Stomach (tissue), 9 donors: Measurements from ENCODE around the gene CCDC167. TPM values are rescaled to one million over a fixed set of nuclear protein-coding genes. Genes with fewer than 3 reads are reported as not detected.

ENCODE experiments used
- DNase-seq, 2 donors: peaks; one replicate each; pipeline versions ENCODE4 v3.0.0 to v3.0.0-alpha.2; 2013 to 2019
- H3K27ac ChIP-seq, 5 donors: fragments of 200-600 bp in 4 of 5; sonication (generic) in 4 of 5; one replicate each; pipeline ENCODE4 v1.5.1; 2013 to 2019; ENCODE audit warnings: mild to moderate bottlenecking in 1 of 5, moderate library complexity in 1 of 5
- H3K27me3 ChIP-seq, 3 donors: fragments of 200-600 bp; sonication (generic); one replicate each; pipeline ENCODE4 v1.5.1; 2017 to 2019; ENCODE audit warnings: mixed run types in 1 of 3
- H3K36me3 ChIP-seq, 4 donors: fragments of 200-600 bp; sonication (generic); 1 replicate in 3 of 4; 2 replicates in 1 of 4; pipeline ENCODE4 v1.5.1; 2016 to 2019
- H3K4me1 ChIP-seq, 4 donors: fragments of 200-600 bp; sonication (generic); one replicate each; pipeline ENCODE4 v1.5.1; 2016 to 2019
- H3K4me3 ChIP-seq, 4 donors: fragments of 200-600 bp; sonication (generic) in 3 of 4; one replicate each; pipeline ENCODE4 v1.5.1; 2016 to 2019; ENCODE audit warnings: mild to moderate bottlenecking in 1 of 4
- H3K9me3 ChIP-seq, 4 donors: fragments of 200-600 bp; sonication (generic); one replicate each; pipeline ENCODE4 v1.5.1; 2016 to 2019
- CTCF ChIP-seq, 7 experiments: fragments of 450-650 bp in 4 of 7; fragments of 200-600 bp in 3 of 7; sonication (generic) in 3 of 7; IDR thresholded peaks; one replicate each; pipeline ENCODE4 v1.5.1; 2016 to 2019; ENCODE audit warnings: antibody characterized with exemption in 7 of 7, control low read depth in 2 of 7, mild to moderate bottlenecking in 1 of 7
- EP300 ChIP-seq: sonication (generic); formaldehyde crosslinking; IDR thresholded peaks from one replicate; pipeline ENCODE4 v1.6.1; 2017; ENCODE audit warnings: antibody characterized with exemption
- POLR2A ChIP-seq, 4 donors: fragments of 450-650 bp; IDR thresholded peaks; one replicate each; pipeline ENCODE4 v1.6.1; 2016; ENCODE audit warnings: antibody characterized with exemption in 4 of 4, control low read depth in 2 of 4, mild to moderate bottlenecking in 1 of 4, moderate library complexity in 1 of 4
- POLR2AphosphoS5 ChIP-seq, 3 donors: sonication (generic); formaldehyde crosslinking; IDR thresholded peaks; one replicate each; pipeline ENCODE4 v1.6.1; 2016; ENCODE audit warnings: antibody characterized with exemption in 3 of 3
- WGBS, 5 donors: extraction: QIAGEN DNeasy Blood & Tissue Kit in 3 of 5; methylation state at CpG; one replicate each; pipeline versions ENCODE4 v1.1.5 to v1.1.7; 2013 to 2018; 5-methylcytosine and 5-hydroxymethylcytosine counted together
- intact Hi-C: fragments of 100-400 bp; cut with DNase I; formaldehyde crosslinking; loops from one replicate; pipeline ENCODE4 v1.15.1; 2023; ENCODE audit warnings: low total_unique reads
- polyA plus RNA-seq, 3 donors: library from polyadenylated mRNA; stranded (reverse); fragments of 200-250 nt; gene quantifications; one replicate each; pipeline ENCODE4 v1.2.3, GENCODE V29; 2013
- total RNA-seq, 5 donors: library from RNA; depleted of rRNA; stranded (reverse); fragments of >200 nt; gene quantifications; one replicate each; pipeline versions ENCODE4 v1.1.0 to v1.2.3, GENCODE V29; 2014 to 2016
- donor health status: healthy with polysubstance abuse.
- donor health status: Bipolar disorder and iron deficiency.
- donor health status: healthy.

The CCDC167 gene
- total and polyA plus RNA-seq, 8 donors, result 4.2 to 47.8 (median 42.5) TPM; not detected in 1

GRCh38 chr6:37511910-37512399 is 12.3 kb upstream of the CCDC167 start:
- Histone ChIP-seq H3K4me3 (no peak overlapping the region), H3K4me1 (peaks cover 6 to 20% (median 17%) of the 10 kb centered on the region in 4 donors), H3K27ac (no peak overlapping the region), H3K9me3 (no peaks in the 10 kb centered on the region), H3K27me3 (peaks cover 0 to 47% (median 24%) of the 10 kb centered on the region in 3 donors), H3K36me3 (no peaks in the 10 kb centered on the region)
- no peak for TF ChIP-seq POLR2AphosphoS5 (IDR thresholded peaks at IDR 0.05)
- no peak for TF ChIP-seq POLR2A (IDR thresholded peaks at IDR 0.05)
- no peak for TF ChIP-seq EP300
- TF ChIP-seq CTCF (IDR thresholded peaks at IDR 0.05), result no peak
- intact Hi-C loops, result no loop called here
- 37 to 59% (median 41%) methylated on average over 15 to 16 of the region's 16 CpGs for WGBS, 5 donors
- no peak for DNase-seq

GRCh38 chr6:37511201-37511600 is 11.5 kb upstream of the CCDC167 start:
- H3K27me3 ChIP-seq, result peaks cover 0 to 45% (median 24%) of the 10 kb centered on the region in 3 donors
- no peak overlapping the region for H3K27ac ChIP-seq
- no peaks in the 10 kb centered on the region for H3K36me3 ChIP-seq
- H3K4me1 ChIP-seq, result peaks cover 6 to 15% (median 10%) of the 10 kb centered on the region in 4 donors
- no peak for DNase-seq
- H3K4me3 ChIP-seq, result no peak overlapping the region
- WGBS, 5 donors, result 80 to 89% (median 83%) methylated on average over 5 of the region's 5 CpGs
- intact Hi-C loops, result no loop called here
- H3K9me3 ChIP-seq, result no peaks in the 10 kb centered on the region
- TF ChIP-seq EP300 (no peak), POLR2AphosphoS5 (IDR thresholded peaks at IDR 0.05) (no peak), CTCF (IDR thresholded peaks at IDR 0.05) (no peak), POLR2A (IDR thresholded peaks at IDR 0.05) (no peak)

DNA sequence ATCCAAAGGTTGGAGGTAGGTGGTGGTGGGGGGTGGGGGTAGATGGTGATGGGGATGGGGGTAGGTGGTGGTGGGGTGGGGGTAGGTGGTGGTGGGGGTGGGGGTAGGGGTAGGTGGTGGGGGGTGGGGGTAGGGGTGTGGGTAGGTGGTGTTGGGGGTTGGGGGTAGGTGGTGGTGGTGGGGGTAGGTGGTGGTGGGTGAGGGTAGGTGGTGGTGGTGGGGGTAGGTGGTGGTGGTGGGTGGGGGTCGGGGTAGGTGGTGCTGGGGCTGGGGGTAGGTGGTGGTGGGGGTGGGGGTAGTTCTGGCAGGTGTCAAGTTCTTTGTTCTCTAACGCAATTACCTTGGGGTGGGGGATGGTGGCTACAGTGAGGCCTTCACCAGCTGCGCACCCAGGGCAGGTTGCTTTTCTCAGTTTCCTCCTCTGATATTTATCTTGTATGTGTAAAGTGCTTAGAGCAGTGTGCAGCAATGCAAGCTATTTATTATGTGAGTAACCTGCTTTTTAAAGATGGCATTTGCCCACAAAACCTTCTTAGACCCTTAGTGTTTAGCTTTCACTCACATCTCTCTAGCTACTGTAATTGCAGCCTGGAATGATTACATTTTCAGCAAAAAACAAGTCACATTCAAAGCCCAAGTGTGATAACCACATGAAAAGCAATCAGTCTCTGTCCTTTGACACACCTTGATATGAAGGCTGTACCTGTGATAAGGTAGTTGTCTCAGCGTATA is 8.2 kb upstream of the CCDC167 start:
- H3K27ac ChIP-seq, result no peak overlapping the region
- no peak overlapping the region for H3K4me3 ChIP-seq
- DNase-seq, result no peak
- intact Hi-C loops, result no loop called here
- peaks cover 0 to 18% (median 15%) of the 10 kb centered on the region in 3 donors for H3K27me3 ChIP-seq
- H3K4me1 ChIP-seq, result no peaks in the 10 kb centered on the region
- H3K36me3 ChIP-seq, result no peaks in the 10 kb centered on the region
- H3K9me3 ChIP-seq, result no peaks in the 10 kb centered on the region
- 19 to 55% (median 29%) methylated on average over 3 to 4 of the region's 4 CpGs for WGBS, 5 donors
- TF ChIP-seq POLR2AphosphoS5 (IDR thresholded peaks at IDR 0.05), result no peak
- TF ChIP-seq CTCF (IDR thresholded peaks at IDR 0.05), result no peak
- no peak for TF ChIP-seq POLR2A (IDR thresholded peaks at IDR 0.05)
- no peak for TF ChIP-seq EP300

- WGBS, 5 donors, result 82 to 91% (median 87%) methylated on average over 5 of the region's 5 CpGs
- Histone ChIP-seq H3K4me3 (no peak overlapping the region), H3K36me3 (no peaks in the 10 kb centered on the region), H3K9me3 (no peaks in the 10 kb centered on the region), H3K4me1 (no peaks in the 10 kb centered on the region), H3K27me3 (peaks cover 0 to 10% (median 7%) of the 10 kb centered on the region in 3 donors), H3K27ac (no peak overlapping the region)
- intact Hi-C loops, result no loop called here
- no peak for TF ChIP-seq EP300
- TF ChIP-seq POLR2AphosphoS5 (IDR thresholded peaks at IDR 0.05), result no peak
- no peak for TF ChIP-seq POLR2A (IDR thresholded peaks at IDR 0.05)
- no peak for TF ChIP-seq CTCF (IDR thresholded peaks at IDR 0.05)
- no peak for DNase-seq
Measured at GRCh38 chr6:37507077-37507476, 7.4 kb upstream of the CCDC167 start.
